HG03565 (cell line): ENCODE measurements around the gene AK5.
"Not testable (repeated sequence)": the region's sequence is repeated elsewhere in the genome, so short reads cannot be mapped to it uniquely, and the experiment has no call there.

ENCODE experiments used
- ATAC-seq: cut with Tn5 transposase; IDR thresholded peaks from one replicate; pipeline ENCODE4 v1.9.1; 2021; ENCODE audit warnings: mild to moderate bottlenecking, moderate library complexity; ENCODE audit not compliant: unreplicated experiment

The AK5 gene

GRCh38 chr1:77487631-77488030 lies 205.8 kb downstream of the AK5 start:
- no peak for ATAC-seq

GRCh38 chr1:77489910-77490309 lies 208.1 kb downstream of the AK5 start:
- ATAC-seq, result no peak

GRCh38 chr1:77494026-77494425 lies 212.2 kb downstream of the AK5 start:
- ATAC-seq, result no peak

GRCh38 chr1:77498918-77499317 lies 217.1 kb downstream of the AK5 start:
- ATAC-seq, result no peak

- no peak for ATAC-seq
Measured at GRCh38 chr1:77499466-77499865, 217.6 kb downstream of the AK5 start.

- no peak for ATAC-seq
Measured at GRCh38 chr1:77504986-77505385, 223.2 kb downstream of the AK5 start.

- no peak for ATAC-seq
Measured at GRCh38 chr1:77506771-77507170, 225.0 kb downstream of the AK5 start.

- no peak for ATAC-seq
Measured at GRCh38 chr1:77509051-77509492, 227.3 kb downstream of the AK5 start.

- no peak for ATAC-seq
Measured at GRCh38 chr1:77509898-77510297, 228.1 kb downstream of the AK5 start.

- ATAC-seq, result no peak
Measured at GRCh38 chr1:77511440-77511840, 229.6 kb downstream of the AK5 start.

GRCh38 chr1:77512650-77513049 lies 230.8 kb downstream of the AK5 start:
- not testable (repeated sequence) for ATAC-seq

GRCh38 chr1:77513839-77514763 lies 232.3 kb downstream of the AK5 start:
- no peak for ATAC-seq

GRCh38 chr1:77514921-77515776 lies 233.3 kb downstream of the AK5 start:
- ATAC-seq, result no peak

- no peak for ATAC-seq
Measured at GRCh38 chr1:77516106-77516505, 234.3 kb downstream of the AK5 start.

GRCh38 chr1:77524038-77524437 lies 242.2 kb downstream of the AK5 start:
- no peak for ATAC-seq

GRCh38 chr1:77531149-77531548 lies 249.3 kb downstream of the AK5 start:
- not testable (repeated sequence) for ATAC-seq

GRCh38 chr1:77531596-77532280 lies 249.9 kb downstream of the AK5 start:
- not testable (repeated sequence) for ATAC-seq

GRCh38 chr1:77532641-77533040 lies 250.8 kb downstream of the AK5 start:
- ATAC-seq, result no peak

- no peak for ATAC-seq
Measured at GRCh38 chr1:77533660-77534305, 252.0 kb downstream of the AK5 start.

- ATAC-seq, result no peak
Measured at GRCh38 chr1:77534456-77534855, 252.6 kb downstream of the AK5 start.

GRCh38 chr1:77536813-77537212 lies 255.0 kb downstream of the AK5 start:
- ATAC-seq, result no peak
